ENCODE data around the gene DDC.
"Not testable (repeated sequence)": the region's sequence is repeated elsewhere in the genome, so short reads cannot be mapped to it uniquely, and the experiment has no call there.

Gene DDC

GRCh38 chr7:50519350-50519749 is 45.9 kb downstream of the DDC start:
- DNase-seq (ENCODE audit: low read depth) = not testable (repeated sequence)

GRCh38 chr7:50513166-50513871 is 51.9 kb downstream of the DDC start:
- no peak for DNase-seq (ENCODE audit: low read depth)

GRCh38 chr7:50512384-50512783 is 52.8 kb downstream of the DDC start:
- no peak for DNase-seq (ENCODE audit: low read depth)

- no peak for DNase-seq (ENCODE audit: low read depth)
These were observed 55.7 kb downstream of the DDC start for GRCh38 chr7:50509459-50509858.

GRCh38 chr7:50508471-50508943 is 56.7 kb downstream of the DDC start:
- DNase-seq (ENCODE audit: low read depth) = no peak

- no peak for DNase-seq (ENCODE audit: low read depth)
These were observed 57.2 kb downstream of the DDC start for GRCh38 chr7:50507898-50508470.

- no peak for DNase-seq (ENCODE audit: low read depth)
These were observed 59.5 kb downstream of the DDC start for GRCh38 chr7:50505553-50506210.

GRCh38 chr7:50504646-50505546 is 60.3 kb downstream of the DDC start:
- DNase-seq (ENCODE audit: low read depth) = no peak

- no peak for DNase-seq (ENCODE audit: low read depth)
These were observed 62.3 kb downstream of the DDC start for GRCh38 chr7:50502947-50503346.

GRCh38 chr7:50502001-50502684 is 63.1 kb downstream of the DDC start:
- DNase-seq (ENCODE audit: low read depth) = no peak

GRCh38 chr7:50499092-50499491 is 66.1 kb downstream of the DDC start:
- no peak for DNase-seq (ENCODE audit: low read depth)

GRCh38 chr7:50497968-50498367 is 67.2 kb downstream of the DDC start:
- DNase-seq (ENCODE audit: low read depth) = no peak

- no peak for DNase-seq (ENCODE audit: low read depth)
These were observed 68.0 kb downstream of the DDC start for GRCh38 chr7:50497068-50497642.

- no peak for DNase-seq (ENCODE audit: low read depth)
These were observed 68.6 kb downstream of the DDC start for GRCh38 chr7:50496569-50496968.

GRCh38 chr7:50495746-50496145 is 69.5 kb downstream of the DDC start:
- DNase-seq (ENCODE audit: low read depth) = no peak

- no peak for DNase-seq (ENCODE audit: low read depth)
These were observed 72.3 kb downstream of the DDC start for GRCh38 chr7:50492770-50493519.

- no peak for DNase-seq (ENCODE audit: low read depth)
These were observed 73.3 kb downstream of the DDC start for GRCh38 chr7:50491943-50492342.

- DNase-seq (ENCODE audit: low read depth) = no peak
These were observed 74.0 kb downstream of the DDC start for GRCh38 chr7:50491209-50491608.

- DNase-seq (ENCODE audit: low read depth) = no peak
These were observed 76.8 kb downstream of the DDC start for GRCh38 chr7:50488379-50488778.

- no peak for DNase-seq (ENCODE audit: low read depth)
These were observed 78.7 kb downstream of the DDC start for GRCh38 chr7:50486512-50486911.

GRCh38 chr7:50481867-50482266 is 83.3 kb downstream of the DDC start:
- no peak for DNase-seq (ENCODE audit: low read depth)
